GM10248 (cell line): ENCODE results near the gene UBE2E2.

Experiments used
- CTCF ChIA-PET: fragments of 300-600 bp; sonication (Branson Sonifier 250); formaldehyde crosslinking; extraction: SDS; loops from one replicate; lab custom pipeline; 2021; ENCODE audit warnings: antibody characterized with exemption; lab: Yijun Ruan, JAX
- POLR2A ChIA-PET: fragments of 350-650 bp; sonication (Branson Sonifier 250); formaldehyde crosslinking; extraction: SDS; loops from one replicate; lab custom pipeline; 2020; ENCODE audit warnings: antibody characterized with exemption; lab: Yijun Ruan, JAX
- DNase-seq: peaks from one replicate; pipeline ENCODE4 v3.0.0; 2012; ENCODE audit errors: extremely low spot score
- TF ChIP-seq, protein P1 (sequence below): IDR thresholded peaks from 2 replicates; pipeline ENCODE4 v1.5.1; 2012; ENCODE audit warnings: mild to moderate bottlenecking, low read depth; ENCODE audit errors: extremely low read depth, missing control alignments, control extremely low read depth

Gene UBE2E2

DNA sequence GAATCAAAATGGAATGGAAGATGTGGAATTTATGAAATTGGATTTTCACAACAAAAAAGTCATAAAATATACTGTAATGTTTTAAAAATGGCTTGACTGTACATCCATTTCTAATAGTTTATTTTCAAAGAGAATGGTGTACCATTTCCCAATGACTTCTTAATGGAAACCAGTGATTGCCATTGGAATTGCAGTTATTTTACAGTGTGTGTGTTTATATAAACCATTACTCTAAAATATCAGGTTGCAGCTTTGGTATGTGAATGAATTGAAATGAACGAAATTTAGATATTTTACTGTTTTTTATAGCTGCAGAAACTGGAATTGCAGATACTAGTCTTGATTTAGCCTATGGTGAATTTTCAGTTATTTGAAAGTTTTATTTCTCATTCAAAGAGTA is 165.6 kb downstream of the UBE2E2 start:
- ChIA-PET CTCF (interaction anchor here (1.4 kb wide), 1 partner anchor 11 kb away, joined by 3 read pairs; no protein-coding TSS in a partner anchor), POLR2A (no interaction called here)
- DNase-seq, result no peak
- TF ChIP-seq, protein P1, sequence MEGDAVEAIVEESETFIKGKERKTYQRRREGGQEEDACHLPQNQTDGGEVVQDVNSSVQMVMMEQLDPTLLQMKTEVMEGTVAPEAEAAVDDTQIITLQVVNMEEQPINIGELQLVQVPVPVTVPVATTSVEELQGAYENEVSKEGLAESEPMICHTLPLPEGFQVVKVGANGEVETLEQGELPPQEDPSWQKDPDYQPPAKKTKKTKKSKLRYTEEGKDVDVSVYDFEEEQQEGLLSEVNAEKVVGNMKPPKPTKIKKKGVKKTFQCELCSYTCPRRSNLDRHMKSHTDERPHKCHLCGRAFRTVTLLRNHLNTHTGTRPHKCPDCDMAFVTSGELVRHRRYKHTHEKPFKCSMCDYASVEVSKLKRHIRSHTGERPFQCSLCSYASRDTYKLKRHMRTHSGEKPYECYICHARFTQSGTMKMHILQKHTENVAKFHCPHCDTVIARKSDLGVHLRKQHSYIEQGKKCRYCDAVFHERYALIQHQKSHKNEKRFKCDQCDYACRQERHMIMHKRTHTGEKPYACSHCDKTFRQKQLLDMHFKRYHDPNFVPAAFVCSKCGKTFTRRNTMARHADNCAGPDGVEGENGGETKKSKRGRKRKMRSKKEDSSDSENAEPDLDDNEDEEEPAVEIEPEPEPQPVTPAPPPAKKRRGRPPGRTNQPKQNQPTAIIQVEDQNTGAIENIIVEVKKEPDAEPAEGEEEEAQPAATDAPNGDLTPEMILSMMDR, result no peak

DNA sequence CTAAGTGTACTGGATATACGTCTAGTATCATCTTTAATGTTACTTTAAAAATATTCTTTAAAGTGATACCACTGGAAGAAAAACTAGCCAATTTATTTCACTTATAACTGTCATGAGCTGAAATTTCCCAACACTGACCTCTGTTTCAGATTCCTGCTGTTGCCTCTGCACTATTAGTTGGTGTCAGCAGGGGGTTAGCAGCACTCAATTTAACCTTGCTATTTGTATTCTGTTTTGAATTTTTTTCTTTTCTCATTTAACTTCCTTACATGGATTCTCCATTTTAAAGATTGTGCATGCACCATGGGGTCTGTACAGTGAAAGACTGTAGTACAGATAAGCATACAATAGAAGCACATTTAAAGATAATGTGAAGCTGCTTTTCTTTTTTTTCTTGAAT is 169.2 kb downstream of the UBE2E2 start:
- CTCF ChIA-PET, result interaction anchor here (1.4 kb wide), 1 partner anchor 11 kb away, joined by 3 read pairs; no protein-coding TSS in a partner anchor
- DNase-seq, result no peak
- TF ChIP-seq, protein P1, result no peak
- POLR2A ChIA-PET, result no interaction called here

DNA sequence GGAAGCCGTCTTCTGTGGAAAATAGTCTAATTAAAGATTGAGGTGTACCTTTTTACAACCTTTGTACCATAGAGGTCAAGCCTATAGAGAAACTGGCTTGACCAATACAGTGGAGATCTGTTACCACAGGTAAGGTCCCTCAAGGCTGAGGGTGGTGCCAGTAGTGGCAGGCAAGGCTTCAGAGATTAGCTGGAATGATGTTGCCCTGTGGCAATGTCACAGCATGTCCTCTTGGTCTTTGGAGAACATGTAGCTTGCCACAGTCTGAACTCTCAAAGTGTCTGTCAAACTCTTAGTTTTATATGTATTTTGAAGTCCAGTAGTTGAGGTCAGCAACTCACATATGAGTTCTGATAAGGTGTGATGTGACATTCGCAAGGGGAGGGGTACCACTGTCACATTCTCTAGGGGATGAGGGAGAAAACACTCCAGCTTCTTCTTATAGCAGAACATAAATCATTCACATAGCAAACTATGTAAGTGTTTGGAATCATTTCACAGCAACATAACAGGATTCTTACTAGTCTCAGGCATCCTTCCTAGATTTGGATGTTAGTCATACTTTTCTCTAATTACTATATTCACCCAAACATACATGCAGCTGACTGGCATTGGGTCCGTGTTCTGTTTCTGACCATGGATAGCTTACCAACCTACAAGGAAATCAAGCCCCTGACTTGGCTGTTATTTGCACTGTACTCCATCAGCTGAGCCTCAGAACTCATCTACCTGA is 173.6 kb downstream of the UBE2E2 start:
- TF ChIP-seq, protein P1, result no peak
- no peak for DNase-seq
- POLR2A ChIA-PET, result no interaction called here
- CTCF ChIA-PET, result interaction anchor here (0.7 to 1.9 kb wide), 5 partner anchors 14 to 489 kb away, joined by 3 to 6 read pairs (median 3); no protein-coding TSS in a partner anchor

DNA sequence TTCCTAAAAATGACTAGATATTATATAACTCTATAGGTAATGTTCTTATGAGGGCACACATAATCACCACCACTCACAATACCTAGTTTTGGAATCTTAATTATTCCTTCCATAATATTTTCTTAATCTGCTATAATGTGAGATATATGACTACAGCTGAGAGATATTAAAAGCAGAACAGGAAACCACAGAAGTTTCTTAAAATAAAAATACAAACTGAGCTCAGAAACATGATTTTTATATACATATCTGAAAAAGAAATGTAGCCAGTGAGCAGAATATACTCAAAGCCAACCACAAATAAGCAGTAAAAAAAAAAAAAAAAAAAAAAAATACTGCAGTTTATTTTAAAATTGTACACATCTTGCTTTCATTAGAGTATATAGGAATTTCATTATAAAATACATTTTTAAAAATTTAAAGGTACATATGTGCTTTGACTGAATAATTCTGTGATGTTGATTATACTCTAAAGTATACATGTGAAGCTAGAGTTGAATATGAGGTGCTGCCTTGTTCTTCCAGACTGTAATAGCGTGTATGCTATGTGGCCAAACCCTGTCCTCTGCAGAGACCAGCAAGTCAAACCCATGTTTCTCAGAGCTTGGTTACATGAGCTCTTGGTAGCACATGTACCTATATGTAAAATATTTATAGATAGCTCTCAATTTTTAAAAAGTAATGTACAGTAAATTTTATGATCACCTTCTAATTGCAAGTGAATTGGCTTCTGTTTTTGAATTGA is 175.0 kb downstream of the UBE2E2 start:
- ChIA-PET POLR2A (interaction anchor here (0.6 kb wide), 1 partner anchor 453 kb away, joined by 3 read pairs; no protein-coding TSS in a partner anchor), CTCF (interaction anchor here (0.9 to 1.9 kb wide), 6 partner anchors 11 to 488 kb away, joined by 3 to 6 read pairs (median 4); no protein-coding TSS in a partner anchor)
- TF ChIP-seq, protein P1, result no peak
- no peak for DNase-seq

DNA sequence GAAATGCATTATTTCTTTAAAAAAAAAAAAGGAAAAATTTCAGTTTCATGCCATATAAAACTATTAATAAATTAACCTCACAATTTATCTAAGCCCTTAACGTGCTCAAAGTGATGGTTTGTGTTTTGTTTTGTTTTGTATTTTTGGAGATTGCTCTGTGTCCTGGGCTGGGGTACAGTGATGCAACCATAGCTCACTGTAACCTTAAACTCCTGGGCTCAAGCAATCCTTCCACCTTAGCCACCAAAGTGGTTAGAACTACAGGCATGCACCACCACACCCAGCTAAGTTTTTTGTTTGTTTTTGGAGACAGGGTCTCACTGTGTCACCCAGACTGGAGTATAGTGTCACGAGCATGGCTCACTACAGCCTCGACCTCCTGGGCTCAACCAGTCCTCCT is 180.7 kb downstream of the UBE2E2 start:
- TF ChIP-seq, protein P1, result no peak
- ChIA-PET POLR2A (no interaction called here), CTCF (interaction anchor here (1.0 kb wide), 2 partner anchors 11 to 53 kb away, joined by 3 read pairs; no protein-coding TSS in a partner anchor)
- DNase-seq, result no peak

DNA sequence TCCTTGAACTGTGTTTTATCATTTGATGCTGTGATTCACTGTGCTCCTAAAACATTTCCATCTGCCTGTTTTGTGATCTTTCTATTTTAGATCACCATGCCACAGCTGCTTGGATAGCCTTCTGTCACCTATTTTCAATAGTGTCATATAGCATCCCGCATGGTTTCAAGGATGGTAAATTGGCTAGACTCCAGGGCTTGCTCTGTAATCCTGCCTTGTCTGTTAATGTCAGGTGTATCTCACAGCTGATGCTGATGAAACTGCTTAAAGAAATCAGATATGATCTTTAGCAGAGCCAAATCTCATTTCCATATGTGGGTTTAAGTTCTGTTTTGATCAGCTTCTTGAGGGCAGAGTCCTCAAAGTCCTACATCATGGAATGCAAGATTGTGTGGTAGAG is 182.2 kb downstream of the UBE2E2 start:
- TF ChIP-seq, protein P1, result no peak
- DNase-seq, result no peak
- CTCF ChIA-PET, result interaction anchor here (0.7 to 1.7 kb wide), 3 partner anchors 10 to 15 kb away, joined by 3 to 5 read pairs (median 4); no protein-coding TSS in a partner anchor
- POLR2A ChIA-PET, result no interaction called here
